ENCODE measurements around the gene ELMO1.

GRCh38 chr7:37493810-37494209 lies 45.1 kb upstream of the ELMO1 start:
- no peak for TF ChIP-seq CTCF (IDR thresholded peaks at IDR 0.05; ENCODE audit: poor library complexity)
- TF ChIP-seq EZH2phosphoT487 (IDR thresholded peaks at IDR 0.05; ENCODE audit: low read depth, severe bottlenecking, unreplicated experiment) = no peak
- TF ChIP-seq EZH2 (IDR thresholded peaks at IDR 0.05; ENCODE audit: borderline replicate concordance) = no peak

Measured in hepatocyte (in vitro differentiated cells).